ACC112 (cell line): ENCODE measurements around the gene ZBTB45.
"Not testable (repeated sequence)": the region's sequence is repeated elsewhere in the genome, so short reads cannot be mapped to it uniquely, and the experiment has no call there.

Experiments used
- H2AFZ ChIP-seq: fragments of 200-600 bp; sonication (generic); one replicate; pipeline ENCODE4 v1.6.0; 2017; ENCODE audit warnings: antibody characterized with exemption, low read length; ENCODE audit not compliant: unreplicated experiment
- H3K27ac ChIP-seq: fragments of 200-600 bp; sonication (generic); 2 replicates; pipeline ENCODE4 v1.5.1; 2014; ENCODE audit warnings: low read depth, mild to moderate bottlenecking, antibody characterized with exemption, low read length, moderate library complexity
- H3K27me3 ChIP-seq: fragments of 200-600 bp; sonication (generic); 2 replicates; pipeline ENCODE4 v1.6.1; 2014; ENCODE audit warnings: mild to moderate bottlenecking, antibody characterized with exemption, low read length, moderate library complexity, mixed read lengths; ENCODE audit not compliant: insufficient read depth
- H3K36me3 ChIP-seq: fragments of 200-600 bp; sonication (generic); 2 replicates; pipeline ENCODE4 v1.6.1; 2016; ENCODE audit warnings: mild to moderate bottlenecking, antibody characterized with exemption, low read length, moderate library complexity, mixed read lengths; ENCODE audit not compliant: insufficient read depth
- H3K4me1 ChIP-seq: fragments of 200-600 bp; sonication (generic); one replicate; pipeline ENCODE4 v1.6.1; 2016; ENCODE audit warnings: low read length, mixed read lengths; ENCODE audit not compliant: insufficient read depth, unreplicated experiment, control insufficient read depth
- H3K4me3 ChIP-seq: fragments of 200-600 bp; sonication (generic); 2 replicates; pipeline ENCODE4 v1.5.1; 2014; ENCODE audit warnings: mild to moderate bottlenecking, low read depth, low read length
- H3K79me2 ChIP-seq: fragments of 200-600 bp; sonication (generic); one replicate; pipeline ENCODE4 v1.6.0; 2016; ENCODE audit warnings: low read length; ENCODE audit not compliant: control insufficient read depth, unreplicated experiment, insufficient read depth

Gene ZBTB45

GRCh38 chr19:58545286-58546018 is 25.8 kb upstream of the ZBTB45 start:
- Histone ChIP-seq H3K79me2 (peaks cover 43% of the 10 kb centered on the region), H3K4me1 (peaks cover 8% of the 10 kb centered on the region), H2AFZ (no peak overlapping the region), H3K27ac (no peak overlapping the region), H3K27me3 (no peaks in the 10 kb centered on the region), H3K36me3 (peaks cover 5% of the 10 kb centered on the region; the same call in 1 of the 2 replicates), H3K4me3 (peak overlapping the region; percentile 95)

GRCh38 chr19:58544591-58545285 is 25.1 kb upstream of the ZBTB45 start:
- Histone ChIP-seq H3K79me2 (peaks cover 43% of the 10 kb centered on the region), H3K27ac (peak overlapping the region; percentile 96; the same call in 1 of the 2 replicates), H3K27me3 (no peaks in the 10 kb centered on the region), H3K4me3 (peak overlapping the region; percentile 95), H3K4me1 (peaks cover 8% of the 10 kb centered on the region), H3K36me3 (peaks cover 5% of the 10 kb centered on the region; the same call in 1 of the 2 replicates), H2AFZ (no peak overlapping the region)

- peak within 1 kb of the TSS; percentile 95 for H3K4me3 ChIP-seq
Observed at GRCh38 chr19:58543826-58544590, 24.4 kb upstream of the ZBTB45 start, which contains the start of gene TRIM28. Gene TRIM28 (plus strand): TSS chr19:58544064. CDS start chr19:58544758, 694 bp downstream.

GRCh38 chr19:58542641-58543372 is 23.2 kb upstream of the ZBTB45 start:
- H3K4me3 ChIP-seq, H3K27ac ChIP-seq: not testable (repeated sequence)

More at GRCh38 chr19:58543826-58544590, 24.4 kb upstream of the ZBTB45 start, which contains the start of gene TRIM28:
- Histone ChIP-seq H2AFZ (peak within 1 kb of the TSS; percentile 93), H3K36me3 (peaks cover 5% of the 10 kb centered on the region; the same call in 1 of the 2 replicates), H3K27me3 (peaks cover 6% of the 10 kb centered on the region), H3K27ac (peak within 1 kb of the TSS; percentile 96), H3K4me1 (peaks cover 8% of the 10 kb centered on the region), H3K79me2 (peaks cover 42% of the 10 kb centered on the region)

GRCh38 chr19:58539169-58539559 is 19.6 kb upstream of the ZBTB45 start:
- not testable (repeated sequence) for H3K79me2 ChIP-seq, H3K27ac ChIP-seq, H3K4me3 ChIP-seq

More at GRCh38 chr19:58542641-58543372, 23.2 kb upstream of the ZBTB45 start:
- not testable (repeated sequence) for H3K4me1 ChIP-seq, H2AFZ ChIP-seq, H3K36me3 ChIP-seq
- Histone ChIP-seq H3K27me3 (peaks cover 16% of the 10 kb centered on the region), H3K79me2 (peaks cover 32% of the 10 kb centered on the region)

GRCh38 chr19:58538257-58539168 is 18.9 kb upstream of the ZBTB45 start:
- peak overlapping the region; percentile 7 for H2AFZ ChIP-seq
- no peaks in the 10 kb centered on the region for H3K4me1 ChIP-seq
- no peak overlapping the region for H3K27ac ChIP-seq
- H3K4me3 ChIP-seq = peak overlapping the region; percentile 51
- no peaks in the 10 kb centered on the region for H3K79me2 ChIP-seq
- H3K36me3 ChIP-seq = no peaks in the 10 kb centered on the region
- H3K27me3 ChIP-seq = peaks cover 19% of the 10 kb centered on the region

More at GRCh38 chr19:58539169-58539559, 19.6 kb upstream of the ZBTB45 start:
- not testable (repeated sequence) for H3K4me1 ChIP-seq, H3K36me3 ChIP-seq, H2AFZ ChIP-seq
- H3K27me3 ChIP-seq = peaks cover 19% of the 10 kb centered on the region

GRCh38 chr19:58536852-58537798 is 17.5 kb upstream of the ZBTB45 start:
- Histone ChIP-seq H2AFZ (no peak overlapping the region), H3K79me2 (no peaks in the 10 kb centered on the region), H3K4me3 (no peak overlapping the region), H3K36me3 (no peaks in the 10 kb centered on the region), H3K4me1 (no peaks in the 10 kb centered on the region), H3K27me3 (peaks cover 21% of the 10 kb centered on the region), H3K27ac (no peak overlapping the region)

GRCh38 chr19:58535857-58536256 is 16.2 kb upstream of the ZBTB45 start:
- H3K4me1 ChIP-seq = no peaks in the 10 kb centered on the region
- H3K27me3 ChIP-seq = peaks cover 33% of the 10 kb centered on the region
- no peaks in the 10 kb centered on the region for H3K79me2 ChIP-seq
- H3K27ac ChIP-seq = no peak overlapping the region
- no peak overlapping the region for H2AFZ ChIP-seq
- H3K4me3 ChIP-seq = no peak overlapping the region
- H3K36me3 ChIP-seq = no peaks in the 10 kb centered on the region
